Mesothelial cell of epicardium (in vitro differentiated cells): ENCODE data around the gene SAMHD1. TPM values are rescaled to one million over a fixed set of nuclear protein-coding genes. Genes with fewer than 3 reads are reported as not detected.
A peak's percentile ranks its signal among the peaks of the same experiment; 100 is the strongest.
"Not testable (repeated sequence)": the region's sequence is repeated elsewhere in the genome, so short reads cannot be mapped to it uniquely, and the experiment has no call there.

ENCODE experiments used
- DNase-seq, 2 experiments: peaks; one replicate each; pipeline ENCODE4 v3.0.0; 2021; ENCODE audit warnings: low spot score in 2 of 2; ENCODE audit not compliant: unreplicated experiment in 2 of 2
- H3K27ac Mint-ChIP-seq: 2 replicates; pipeline ENCODE4 v1.8.0; 2021; ENCODE audit warnings: mixed read lengths
- H3K27me3 Mint-ChIP-seq: 2 replicates; pipeline ENCODE4 v1.8.0; 2021; ENCODE audit warnings: low read depth, mixed read lengths
- H3K36me3 Mint-ChIP-seq: 2 replicates; pipeline ENCODE4 v1.8.0; 2021; ENCODE audit warnings: mixed read lengths
- H3K4me1 Mint-ChIP-seq: 2 replicates; pipeline ENCODE4 v1.8.0; 2021; ENCODE audit warnings: mixed read lengths
- H3K4me3 Mint-ChIP-seq: 2 replicates; pipeline ENCODE4 v1.8.0; 2021; ENCODE audit warnings: mild to moderate bottlenecking, moderate library complexity, mixed read lengths
- H3K9me3 Mint-ChIP-seq: 2 replicates; pipeline ENCODE4 v1.8.0; 2021; ENCODE audit warnings: mixed read lengths
- total RNA-seq: library from RNA; stranded (reverse); gene quantifications from 3 replicates; pipeline ENCODE4 v1.2.1, GENCODE V29; 2021
- TF ChIP-seq, protein P1 (sequence below): fragments of 200-600 bp; sonication (generic); IDR thresholded peaks from one replicate; pipeline ENCODE4 v1.5.0; 2021; ENCODE audit warnings: antibody characterized with exemption; ENCODE audit not compliant: unreplicated experiment

SAMHD1 gene
- total RNA-seq = 10.3 to 13.6 TPM (median 11.0 TPM) in 3 replicates

GRCh38 chr20:36951198-36951978, at the start of gene SAMHD1:
Gene SAMHD1 (minus strand): TSS chr20:36951708. CDS start chr20:36951643, 65 bp downstream.
- peaks cover 4% of the 10 kb centered on the region for H3K36me3 Mint-ChIP-seq
- H3K4me3 Mint-ChIP-seq = peak within 1 kb of the TSS; percentile 92
- DNase-seq = peak; percentile 82 to 88
- H3K4me1 Mint-ChIP-seq = peaks cover 20% of the 10 kb centered on the region
- H3K27me3 Mint-ChIP-seq = peaks cover 16% of the 10 kb centered on the region
- peak within 1 kb of the TSS; percentile 69 for H3K27ac Mint-ChIP-seq
- H3K9me3 Mint-ChIP-seq = no peaks in the 10 kb centered on the region
- TF ChIP-seq, protein P1, sequence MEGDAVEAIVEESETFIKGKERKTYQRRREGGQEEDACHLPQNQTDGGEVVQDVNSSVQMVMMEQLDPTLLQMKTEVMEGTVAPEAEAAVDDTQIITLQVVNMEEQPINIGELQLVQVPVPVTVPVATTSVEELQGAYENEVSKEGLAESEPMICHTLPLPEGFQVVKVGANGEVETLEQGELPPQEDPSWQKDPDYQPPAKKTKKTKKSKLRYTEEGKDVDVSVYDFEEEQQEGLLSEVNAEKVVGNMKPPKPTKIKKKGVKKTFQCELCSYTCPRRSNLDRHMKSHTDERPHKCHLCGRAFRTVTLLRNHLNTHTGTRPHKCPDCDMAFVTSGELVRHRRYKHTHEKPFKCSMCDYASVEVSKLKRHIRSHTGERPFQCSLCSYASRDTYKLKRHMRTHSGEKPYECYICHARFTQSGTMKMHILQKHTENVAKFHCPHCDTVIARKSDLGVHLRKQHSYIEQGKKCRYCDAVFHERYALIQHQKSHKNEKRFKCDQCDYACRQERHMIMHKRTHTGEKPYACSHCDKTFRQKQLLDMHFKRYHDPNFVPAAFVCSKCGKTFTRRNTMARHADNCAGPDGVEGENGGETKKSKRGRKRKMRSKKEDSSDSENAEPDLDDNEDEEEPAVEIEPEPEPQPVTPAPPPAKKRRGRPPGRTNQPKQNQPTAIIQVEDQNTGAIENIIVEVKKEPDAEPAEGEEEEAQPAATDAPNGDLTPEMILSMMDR = no peak

GRCh38 chr20:37000171-37000570, 48.7 kb upstream of the SAMHD1 start:
- peaks cover 31% of the 10 kb centered on the region for H3K36me3 Mint-ChIP-seq
- DNase-seq, H3K27me3 Mint-ChIP-seq, H3K4me1 Mint-ChIP-seq, H3K9me3 Mint-ChIP-seq, H3K27ac Mint-ChIP-seq, H3K4me3 Mint-ChIP-seq: not testable (repeated sequence)

GRCh38 chr20:36998652-36999051, 47.1 kb upstream of the SAMHD1 start:
- H3K36me3 Mint-ChIP-seq = peaks cover 43% of the 10 kb centered on the region
- H3K9me3 Mint-ChIP-seq = peaks cover 15% of the 10 kb centered on the region
- no peaks in the 10 kb centered on the region for H3K27me3 Mint-ChIP-seq
- H3K4me1 Mint-ChIP-seq = no peaks in the 10 kb centered on the region
- DNase-seq = no peak
- TF ChIP-seq, protein P1 = no peak
- no peak overlapping the region for H3K4me3 Mint-ChIP-seq
- no peak overlapping the region for H3K27ac Mint-ChIP-seq

DNA sequence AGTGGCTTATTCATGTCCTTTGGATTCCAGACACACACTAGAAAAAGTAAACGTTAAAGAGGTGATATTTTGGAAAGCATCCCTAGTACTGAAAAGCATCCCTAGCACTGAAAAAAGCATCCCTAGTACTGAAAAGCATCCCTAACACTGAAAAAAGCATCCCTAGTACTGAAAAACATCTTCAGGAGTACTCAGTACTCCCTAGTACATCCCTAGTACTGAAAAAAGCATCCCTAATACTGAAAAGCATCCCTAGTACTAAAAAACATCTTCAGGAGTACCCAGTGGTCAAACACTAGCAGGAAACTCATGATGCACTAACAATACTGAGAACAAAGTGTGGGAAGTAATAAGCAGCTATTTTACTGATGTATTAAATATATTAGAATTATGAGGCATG, 45.6 kb upstream of the SAMHD1 start:
- no peak for DNase-seq
- no peak overlapping the region for H3K4me3 Mint-ChIP-seq
- H3K27ac Mint-ChIP-seq = no peak overlapping the region
- H3K27me3 Mint-ChIP-seq = no peaks in the 10 kb centered on the region
- peaks cover 23% of the 10 kb centered on the region for H3K9me3 Mint-ChIP-seq
- TF ChIP-seq, protein P1 = no peak
- peaks cover 43% of the 10 kb centered on the region for H3K36me3 Mint-ChIP-seq
- H3K4me1 Mint-ChIP-seq = no peaks in the 10 kb centered on the region

DNA sequence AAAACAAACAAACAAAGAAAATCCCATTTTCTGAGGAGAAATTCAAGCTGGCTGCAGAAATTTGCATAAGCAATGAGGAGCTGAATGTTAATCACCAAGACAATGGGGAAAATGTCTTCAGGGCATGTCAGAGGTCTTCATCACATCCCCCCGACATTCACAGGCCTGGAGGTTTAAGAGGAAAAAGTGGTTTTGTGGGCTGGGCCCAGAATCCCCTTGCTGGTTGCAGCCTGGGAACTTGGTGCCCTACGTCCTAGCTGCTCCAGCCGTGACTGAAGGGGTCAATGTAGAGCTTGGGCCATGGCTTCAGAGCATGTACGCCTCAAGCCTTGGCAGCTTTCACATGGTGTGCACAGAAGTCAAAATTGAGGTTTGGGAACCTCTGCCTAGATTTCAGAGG, 42.7 kb upstream of the SAMHD1 start:
- not testable (repeated sequence) for H3K27ac Mint-ChIP-seq, H3K4me3 Mint-ChIP-seq, H3K4me1 Mint-ChIP-seq, DNase-seq, H3K27me3 Mint-ChIP-seq
- Mint-ChIP-seq H3K9me3 (peaks cover 23% of the 10 kb centered on the region), H3K36me3 (peaks cover 41% of the 10 kb centered on the region)

GRCh38 chr20:36992802-36993334, 41.4 kb upstream of the SAMHD1 start:
- TF ChIP-seq, protein P1 = no peak
- Mint-ChIP-seq H3K4me1 (no peaks in the 10 kb centered on the region), H3K27me3 (no peaks in the 10 kb centered on the region), H3K4me3 (no peak overlapping the region), H3K9me3 (peaks cover 23% of the 10 kb centered on the region), H3K27ac (no peak overlapping the region), H3K36me3 (peaks cover 35% of the 10 kb centered on the region)
- no peak for DNase-seq
